Measurements from ENCODE around the gene KRT78.
"Not testable (repeated sequence)": the region's sequence is repeated elsewhere in the genome, so short reads cannot be mapped to it uniquely, and the experiment has no call there.

Gene KRT78

GRCh38 chr12:52801773-52802172 is 47.0 kb downstream of the KRT78 start:
- H3K4me3 ChIP-seq (ENCODE audit: low read depth, low read length), result no peak overlapping the region
- DNase-seq (ENCODE audit: low read depth), result no peak

- no peak for DNase-seq (ENCODE audit: low read depth)
- H3K4me3 ChIP-seq (ENCODE audit: low read depth, low read length), result no peak overlapping the region
These were observed 48.4 kb downstream of the KRT78 start for GRCh38 chr12:52800259-52800917.

- H3K4me3 ChIP-seq (ENCODE audit: low read depth, low read length), result no peak overlapping the region
- DNase-seq (ENCODE audit: low read depth), result no peak
These were observed 49.1 kb downstream of the KRT78 start for GRCh38 chr12:52799505-52800211.

- no peak for DNase-seq (ENCODE audit: low read depth)
- no peak overlapping the region for H3K4me3 ChIP-seq (ENCODE audit: low read depth, low read length)
These were observed 49.9 kb downstream of the KRT78 start for GRCh38 chr12:52798671-52799504.

- no peak for DNase-seq (ENCODE audit: low read depth)
These were observed 50.7 kb downstream of the KRT78 start for GRCh38 chr12:52798003-52798670.

GRCh38 chr12:52797529-52797894 is 51.3 kb downstream of the KRT78 start:
- no peak for DNase-seq (ENCODE audit: low read depth)
- H3K4me3 ChIP-seq (ENCODE audit: low read depth, low read length), result no peak overlapping the region

More at GRCh38 chr12:52798003-52798670, 50.7 kb downstream of the KRT78 start:
- no peak overlapping the region for H3K4me3 ChIP-seq (ENCODE audit: low read depth, low read length)

- no peak overlapping the region for H3K4me3 ChIP-seq (ENCODE audit: low read depth, low read length)
- no peak for DNase-seq (ENCODE audit: low read depth)
These were observed 51.8 kb downstream of the KRT78 start for GRCh38 chr12:52796839-52797528.

- H3K4me3 ChIP-seq (ENCODE audit: low read depth, low read length), result no peak overlapping the region
- DNase-seq (ENCODE audit: low read depth), result no peak
These were observed 52.4 kb downstream of the KRT78 start for GRCh38 chr12:52796429-52796794.

GRCh38 chr12:52795694-52796428 is 52.9 kb downstream of the KRT78 start, which contains the start of gene KRT3:
KRT3 (minus strand) TSS chr12:52796117; CDS start chr12:52796042, 75 bp downstream.
- DNase-seq (ENCODE audit: low read depth), result no peak
- no peak within 1 kb of the TSS for H3K4me3 ChIP-seq (ENCODE audit: low read depth, low read length)

- DNase-seq (ENCODE audit: low read depth); H3K4me3 ChIP-seq (ENCODE audit: low read depth, low read length): not testable (repeated sequence)
These were observed 53.5 kb downstream of the KRT78 start for GRCh38 chr12:52795332-52795674.

GRCh38 chr12:52794479-52795331 is 54.1 kb downstream of the KRT78 start:
- no peak for DNase-seq (ENCODE audit: low read depth)
- no peak overlapping the region for H3K4me3 ChIP-seq (ENCODE audit: low read depth, low read length)

GRCh38 chr12:52792185-52793029 is 56.4 kb downstream of the KRT78 start:
- no peak overlapping the region for H3K4me3 ChIP-seq (ENCODE audit: low read depth, low read length)
- DNase-seq (ENCODE audit: low read depth), result no peak

GRCh38 chr12:52791271-52792184 is 57.3 kb downstream of the KRT78 start:
- DNase-seq (ENCODE audit: low read depth), result no peak

GRCh38 chr12:52790427-52791270 is 58.1 kb downstream of the KRT78 start:
- H3K4me3 ChIP-seq (ENCODE audit: low read depth, low read length), result no peak overlapping the region
- no peak for DNase-seq (ENCODE audit: low read depth)

More at GRCh38 chr12:52791271-52792184, 57.3 kb downstream of the KRT78 start:
- no peak overlapping the region for H3K4me3 ChIP-seq (ENCODE audit: low read depth, low read length)

All from skeletal muscle cell (primary cell).